HG03469 (cell line): ENCODE measurements around the gene KCNIP4.
"Not testable (repeated sequence)": the region's sequence is repeated elsewhere in the genome, so short reads cannot be mapped to it uniquely, and the experiment has no call there.

ENCODE experiments used
- ATAC-seq: cut with Tn5 transposase; IDR thresholded peaks from one replicate; pipeline ENCODE4 v1.9.1; 2021; ENCODE audit warnings: mild to moderate bottlenecking, moderate library complexity, moderate number of reproducible peaks; ENCODE audit not compliant: unreplicated experiment

KCNIP4 gene

DNA sequence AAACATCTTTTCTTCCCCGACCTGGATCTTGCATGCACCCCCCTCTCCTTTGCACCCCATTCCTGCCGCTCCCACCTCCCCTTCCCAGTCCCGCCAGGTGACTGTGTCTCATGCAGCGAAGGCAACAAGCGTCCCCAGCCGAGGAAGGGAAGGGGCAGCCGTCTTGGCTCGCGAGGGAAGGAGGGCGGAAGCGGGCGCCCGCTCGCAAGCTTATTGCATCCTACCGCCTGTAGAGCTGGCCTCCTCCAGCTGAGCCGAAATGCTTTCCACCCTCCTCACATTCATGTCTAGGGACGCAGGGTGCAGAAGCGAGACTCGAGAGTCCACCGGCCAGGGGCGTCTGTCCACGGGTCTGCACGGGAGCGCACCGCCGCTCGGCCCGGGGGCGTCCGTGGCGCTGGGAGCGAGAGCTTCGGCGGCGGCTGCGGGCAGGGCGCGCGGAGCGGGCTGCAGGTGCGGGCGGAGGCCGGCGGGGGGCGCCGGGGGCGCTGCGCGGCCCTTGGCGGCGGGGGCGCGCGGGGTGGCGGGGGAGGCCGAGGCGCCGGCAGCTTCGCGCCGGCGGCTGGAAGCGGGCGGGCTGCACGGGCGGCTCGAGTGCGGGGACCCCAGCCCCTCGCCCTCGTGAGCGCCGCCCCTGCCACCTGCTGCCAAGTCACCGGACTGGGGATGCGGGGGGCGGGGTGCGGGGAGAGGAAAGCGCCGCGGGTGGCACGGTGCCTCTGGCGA lies at the start of gene KCNIP4:
TSS of gene KCNIP4 (minus strand) at position 426 of the 726 bp plus-strand sequence.
- ATAC-seq = no peak

DNA sequence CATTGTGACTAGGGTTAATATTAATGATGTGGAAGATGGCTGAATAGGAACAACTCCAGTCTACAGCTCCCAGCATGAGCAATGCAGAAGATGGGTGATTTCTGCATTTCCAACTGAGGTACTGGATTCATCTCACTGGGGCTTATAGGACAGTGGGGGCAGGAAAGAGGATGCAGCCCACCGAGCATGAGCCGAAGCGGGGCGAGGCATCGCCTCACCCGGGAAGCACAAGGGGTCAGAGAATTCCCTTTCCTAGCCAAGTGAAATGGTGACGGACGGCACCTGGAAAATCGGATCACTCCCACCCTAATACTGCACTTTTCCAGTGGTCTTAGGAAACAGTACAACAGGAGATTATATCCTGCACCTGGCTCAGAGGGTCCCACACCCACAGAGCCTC lies 48.0 kb upstream of the KCNIP4 start:
- ATAC-seq = not testable (repeated sequence)

DNA sequence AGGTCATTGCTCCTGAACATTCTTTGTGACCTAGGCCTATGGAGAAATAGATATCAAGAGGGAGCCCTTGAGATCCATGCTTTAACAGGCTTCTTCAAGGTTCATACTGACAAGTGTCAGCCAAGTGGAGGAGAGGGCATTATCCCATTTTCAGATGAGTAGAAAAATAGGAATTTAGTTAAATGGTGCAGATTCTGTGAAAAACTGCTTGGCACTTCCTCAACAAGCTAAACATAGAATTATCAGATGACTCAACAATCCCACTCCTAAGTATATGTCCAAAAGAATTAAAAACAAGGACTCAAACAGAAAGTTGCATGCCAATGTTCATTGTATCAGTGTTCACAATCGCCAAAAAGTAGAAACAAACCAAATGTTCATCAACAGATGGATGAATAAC lies 43.8 kb upstream of the KCNIP4 start:
- no peak for ATAC-seq

DNA sequence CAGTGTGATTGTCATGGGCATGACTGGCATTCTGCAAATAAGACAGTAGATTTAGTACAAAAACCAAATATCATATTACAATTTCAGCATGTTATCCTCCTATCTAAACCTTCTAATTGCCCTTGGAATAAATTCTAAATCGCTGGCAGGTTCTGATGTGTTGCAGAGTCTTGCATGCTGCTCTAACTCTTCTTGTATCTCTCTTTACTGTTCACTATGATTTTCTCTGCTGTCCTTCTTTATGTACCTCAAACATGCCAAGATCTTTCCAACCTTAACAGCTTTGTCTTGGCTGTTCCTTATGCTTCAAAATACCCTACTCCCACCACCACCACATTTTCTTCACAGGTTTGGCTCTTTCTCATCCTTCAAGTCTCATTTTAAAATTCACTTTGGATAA lies 43.0 kb upstream of the KCNIP4 start:
- no peak for ATAC-seq

DNA sequence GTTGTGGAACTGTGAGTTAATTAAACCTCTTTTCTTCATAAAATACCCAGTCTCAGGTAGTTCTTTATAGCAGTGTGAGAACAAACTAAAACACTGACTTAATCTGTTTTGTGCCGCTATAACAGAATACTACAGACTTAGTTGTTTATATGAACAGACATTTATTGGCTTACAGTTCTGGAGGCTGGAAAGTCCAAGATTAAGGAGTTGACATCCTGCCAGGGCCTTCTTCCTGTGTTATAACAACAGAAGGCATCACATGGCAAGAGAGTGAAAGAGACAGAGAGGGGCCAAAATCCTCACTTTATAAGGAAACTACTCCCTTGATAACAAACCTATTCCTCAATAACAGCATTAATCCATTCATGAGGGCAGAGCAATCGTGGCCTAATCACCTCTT lies 42.5 kb upstream of the KCNIP4 start:
- ATAC-seq = no peak

DNA sequence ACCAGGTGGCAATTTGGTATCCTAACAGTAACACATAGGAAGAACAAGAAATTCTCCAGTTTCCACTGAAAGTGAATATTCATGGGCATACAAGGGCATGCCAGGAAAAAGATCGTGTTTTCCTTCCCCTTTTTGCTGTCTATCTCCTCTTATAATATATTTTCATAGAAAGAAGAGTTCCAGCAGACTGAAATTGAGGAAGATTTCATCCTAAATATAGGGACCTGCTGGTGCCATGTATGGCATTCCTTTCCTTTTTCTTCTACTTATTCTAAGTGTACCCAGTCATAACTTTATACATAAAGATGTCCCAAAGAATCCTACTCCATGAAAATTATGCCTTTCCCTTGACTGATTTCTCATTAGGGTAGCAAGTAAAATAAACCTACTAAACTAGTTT lies 40.8 kb upstream of the KCNIP4 start:
- no peak for ATAC-seq

DNA sequence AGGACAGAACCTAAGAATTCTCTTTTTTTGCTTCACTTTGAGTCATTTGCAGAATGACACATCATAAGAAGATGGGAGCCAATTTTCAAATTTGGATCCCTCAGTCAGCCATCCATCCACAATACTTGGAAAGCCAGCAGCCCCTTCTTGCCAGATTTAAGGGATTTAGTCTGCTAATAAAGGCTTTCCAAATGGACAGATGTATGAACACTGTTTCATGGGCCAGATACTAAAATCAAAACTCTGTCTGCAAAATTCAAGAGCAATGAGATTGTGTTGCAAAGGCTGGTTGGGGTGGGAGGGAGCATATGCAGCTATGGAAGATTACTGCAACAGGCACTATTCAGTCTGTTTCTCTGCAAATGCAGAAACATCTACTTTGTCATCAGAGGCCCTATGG lies 37.7 kb upstream of the KCNIP4 start:
- no peak for ATAC-seq

DNA sequence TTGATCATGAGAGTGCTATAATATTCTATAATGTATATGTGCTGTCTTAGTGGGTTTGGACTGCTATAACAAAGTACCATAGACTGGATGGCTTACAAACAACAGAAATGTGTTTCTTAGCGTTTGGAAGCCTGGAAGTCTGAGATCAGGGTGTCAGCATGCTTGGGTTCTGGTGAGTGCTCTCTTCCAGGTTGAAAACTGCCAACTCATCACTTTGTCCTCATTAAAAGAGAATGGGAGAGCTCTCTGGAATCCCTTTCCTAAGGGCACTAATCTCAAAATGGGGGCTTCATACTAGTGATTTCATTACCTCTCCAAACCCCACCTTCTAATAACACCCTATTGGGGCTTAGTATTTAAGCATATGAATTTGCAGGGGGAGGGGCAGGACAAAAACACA lies 33.5 kb upstream of the KCNIP4 start:
- ATAC-seq = no peak

DNA sequence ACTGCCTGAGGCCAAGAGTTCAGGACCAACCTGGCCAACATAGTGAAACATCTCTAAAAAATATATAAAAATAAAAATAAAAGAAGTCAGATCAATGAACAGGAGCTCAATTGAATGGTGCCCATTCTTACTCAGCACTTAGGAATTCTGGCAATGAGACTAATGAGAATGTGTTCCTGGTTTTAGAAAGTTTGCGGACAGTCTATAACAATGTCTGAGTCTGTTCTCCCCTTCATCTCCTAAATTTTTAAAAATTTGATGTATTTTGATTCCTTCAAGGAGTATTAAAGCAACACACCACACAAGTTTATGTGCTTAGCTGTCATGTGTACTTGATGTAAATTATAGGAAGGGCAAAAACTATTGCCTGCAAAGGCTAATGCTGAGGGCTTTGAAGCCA lies 30.6 kb upstream of the KCNIP4 start:
- no peak for ATAC-seq

DNA sequence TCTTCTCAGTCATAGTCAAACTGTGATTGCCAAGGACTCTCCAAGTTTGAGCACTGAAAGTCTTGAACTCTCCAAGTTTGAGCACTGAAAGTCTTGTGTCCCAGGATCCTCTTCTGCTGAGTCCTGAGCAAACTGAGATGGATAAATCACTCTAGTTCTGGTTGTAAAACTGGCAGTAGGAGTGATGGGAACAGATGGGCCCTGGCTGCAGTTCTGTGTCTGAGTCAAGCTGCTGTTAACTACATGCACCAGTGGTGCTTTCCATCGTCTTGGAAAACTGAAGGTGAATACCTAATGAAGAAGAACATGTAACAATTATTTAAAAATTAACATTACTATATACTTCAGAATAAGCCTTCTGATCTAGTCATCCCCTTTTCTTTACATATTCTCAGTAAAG lies 27.6 kb upstream of the KCNIP4 start:
- ATAC-seq = no peak

DNA sequence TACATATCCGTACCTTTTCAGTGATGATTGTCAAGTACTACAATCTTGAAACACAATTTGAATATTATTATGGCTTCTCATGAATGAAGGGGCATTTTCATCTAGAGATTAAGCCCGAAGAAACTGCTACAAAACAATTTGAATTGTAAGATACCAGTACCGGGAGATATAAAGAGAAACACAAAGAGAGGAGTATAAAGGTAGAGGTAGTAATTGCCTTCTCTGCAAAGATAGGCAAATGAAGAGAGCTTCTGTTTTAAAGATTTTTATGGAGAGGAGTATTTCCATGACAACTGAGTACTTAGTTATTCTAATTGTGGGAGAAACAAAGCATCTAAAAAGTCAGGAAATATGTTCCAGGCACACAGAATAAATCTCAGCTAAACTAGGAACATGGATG lies 25.3 kb upstream of the KCNIP4 start:
- ATAC-seq = no peak

DNA sequence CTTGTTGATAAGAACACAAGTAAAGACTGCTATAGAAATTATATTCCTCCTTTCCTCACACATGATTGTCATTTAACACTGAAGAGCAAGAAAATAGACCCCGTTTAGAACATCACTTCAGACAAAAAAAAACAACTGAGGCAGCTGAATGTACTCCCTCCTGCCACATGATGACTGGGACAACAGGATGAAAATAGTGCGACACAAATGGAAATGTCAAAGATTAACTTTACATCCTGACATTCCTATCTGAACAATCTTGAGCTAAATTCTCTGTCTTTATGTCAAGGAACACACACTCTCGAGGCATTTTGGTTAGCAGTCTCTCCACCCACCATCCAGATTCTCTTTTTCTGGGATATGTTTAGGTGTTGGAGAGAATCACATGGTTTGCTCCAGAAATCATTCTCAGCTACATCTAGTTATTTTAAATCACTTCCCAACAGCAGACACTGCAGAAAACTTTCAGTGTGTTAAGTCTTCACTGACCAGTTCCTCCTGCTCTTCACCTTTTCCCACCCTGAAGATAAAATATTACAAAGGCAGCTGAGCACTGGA lies 16.3 kb upstream of the KCNIP4 start:
- no peak for ATAC-seq

DNA sequence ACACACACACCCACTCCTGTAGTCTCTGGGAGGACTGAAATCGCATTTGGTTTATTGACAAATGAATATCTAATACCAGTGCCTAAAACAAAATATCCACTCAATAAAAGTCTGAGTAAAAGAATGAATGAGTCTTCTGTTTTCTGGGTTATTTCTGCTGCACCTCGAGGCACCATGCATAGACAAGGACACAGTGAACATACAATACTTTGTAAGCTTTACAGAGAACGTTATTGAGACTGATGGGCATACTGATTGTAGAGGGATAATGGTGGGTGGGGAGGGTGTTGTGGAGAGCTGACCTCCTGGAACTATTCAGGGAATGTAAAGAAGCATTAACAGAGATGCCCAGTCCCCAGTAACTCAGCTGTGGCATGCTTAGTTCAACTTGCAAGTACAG lies 14.1 kb upstream of the KCNIP4 start:
- no peak for ATAC-seq

DNA sequence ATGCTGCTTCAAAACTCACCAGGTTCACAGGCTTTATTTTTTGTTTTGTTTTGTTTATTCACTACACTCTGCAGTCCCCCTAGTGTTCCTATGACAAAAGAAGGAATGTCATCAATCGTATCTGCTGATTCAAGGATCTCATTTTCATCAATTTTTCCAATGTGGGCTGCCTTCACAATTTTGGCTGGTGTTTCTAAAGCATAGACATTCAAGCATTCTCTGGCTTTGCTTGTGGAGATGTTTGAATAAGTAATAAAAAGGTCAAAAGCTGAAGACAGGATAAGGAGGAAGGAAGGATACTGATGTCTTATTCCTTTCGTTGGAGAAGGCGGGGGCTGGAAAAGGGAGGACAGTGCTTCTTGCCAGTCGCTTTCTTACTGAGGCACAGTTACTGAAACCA lies 12.2 kb upstream of the KCNIP4 start:
- no peak for ATAC-seq

DNA sequence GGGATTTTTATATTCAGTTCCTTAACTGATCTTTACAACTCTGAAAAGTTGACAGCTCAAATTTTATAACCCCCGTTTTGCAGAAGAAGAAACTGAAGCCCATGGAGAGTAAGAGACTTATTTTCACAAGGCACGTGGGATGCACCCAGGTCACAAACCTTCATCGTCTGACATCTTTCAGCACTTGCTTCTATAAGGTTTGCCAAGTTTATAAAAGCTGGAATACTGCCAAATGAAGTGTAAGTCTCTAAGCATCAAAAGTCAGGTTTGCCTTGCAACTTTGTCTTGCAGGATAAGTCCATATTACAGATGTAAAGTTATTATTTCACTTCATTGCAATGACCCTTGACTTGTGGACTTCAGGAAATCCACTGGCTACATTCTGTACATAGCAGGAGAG lies 6.3 kb upstream of the KCNIP4 start:
- no peak for ATAC-seq

DNA sequence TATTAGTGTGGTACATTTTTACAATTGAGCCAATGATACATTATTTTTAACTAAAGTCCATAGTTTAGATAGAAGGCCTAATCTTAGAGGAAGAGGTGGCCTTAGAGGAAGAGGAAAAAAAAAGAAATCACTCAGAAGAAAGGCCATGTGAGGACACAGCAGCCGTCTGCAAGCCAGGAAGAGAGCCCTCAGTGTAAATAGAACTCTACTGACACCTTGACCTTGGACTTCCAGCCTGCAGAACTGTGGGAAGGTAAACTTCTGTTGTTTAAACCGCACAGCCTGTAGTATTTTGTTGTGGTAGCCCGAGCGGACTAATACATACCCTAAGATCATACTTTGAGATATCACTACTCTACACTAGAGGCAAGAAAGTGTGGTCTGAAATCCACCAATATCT lies 5.1 kb upstream of the KCNIP4 start:
- ATAC-seq = no peak

DNA sequence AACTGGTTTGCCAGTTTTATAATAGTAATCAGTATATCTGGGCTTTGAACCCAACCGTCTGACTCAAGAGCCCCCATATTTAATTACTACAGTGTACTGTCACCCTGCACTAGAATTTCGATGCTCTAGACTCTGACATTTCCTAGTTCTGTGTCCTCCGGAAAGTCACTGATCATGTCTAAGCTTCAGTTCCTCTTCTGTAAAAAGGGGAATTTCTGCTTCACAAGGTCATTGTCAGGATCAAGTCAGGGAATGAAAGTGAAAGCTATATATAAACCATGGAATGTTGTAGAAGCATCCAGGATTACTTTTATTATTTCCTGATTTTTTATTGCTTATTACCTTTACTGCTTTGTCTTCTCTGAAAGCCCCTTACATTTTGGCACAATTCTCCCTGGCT lies 4.0 kb upstream of the KCNIP4 start:
- no peak for ATAC-seq

DNA sequence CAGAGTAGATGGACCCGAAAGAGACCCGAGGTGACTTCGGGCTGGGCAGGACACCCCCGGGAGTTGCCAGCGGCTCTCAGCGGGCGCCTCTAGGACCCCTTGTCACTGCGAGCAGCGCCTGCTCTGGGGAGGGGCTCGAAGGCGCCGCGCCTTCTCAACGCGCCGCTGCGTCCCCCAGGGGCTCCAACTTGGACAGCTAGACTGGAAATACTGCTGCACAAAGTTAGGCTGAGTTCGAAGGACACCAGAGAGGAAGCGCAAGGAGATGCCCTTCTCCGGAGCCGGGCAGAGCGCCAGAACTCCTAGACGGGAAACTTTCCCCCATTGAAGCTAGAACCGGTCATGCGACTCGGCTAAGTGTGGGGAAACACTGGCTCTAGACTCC lies 493 bp upstream of the KCNIP4 start:
- no peak for ATAC-seq

DNA sequence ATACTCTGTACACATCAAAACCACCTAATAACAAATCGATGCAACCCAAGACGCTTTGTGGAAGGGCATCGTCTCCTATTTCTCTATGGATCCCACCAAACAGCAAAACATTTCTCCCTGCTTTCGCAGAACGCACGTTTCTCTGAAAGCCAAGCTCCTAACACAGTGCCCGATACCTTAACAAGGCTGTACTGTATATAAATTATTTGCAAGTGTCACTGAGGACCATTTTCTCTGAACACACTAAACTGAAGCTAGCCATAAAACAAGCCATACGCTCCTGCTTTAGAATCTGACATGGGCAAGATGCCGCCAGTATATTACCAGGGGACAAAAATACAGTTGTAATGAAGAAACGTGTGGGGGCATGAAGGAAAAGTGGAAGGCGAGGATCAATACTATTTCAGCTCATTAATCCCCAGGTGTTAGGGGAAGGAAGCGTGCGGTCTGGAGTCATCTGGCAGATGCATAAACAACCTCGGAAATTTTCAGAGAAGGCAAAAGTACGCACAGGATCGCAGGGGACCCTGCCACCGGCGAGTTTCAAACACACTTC lies 703 bp downstream of the KCNIP4 start:
- ATAC-seq = no peak

DNA sequence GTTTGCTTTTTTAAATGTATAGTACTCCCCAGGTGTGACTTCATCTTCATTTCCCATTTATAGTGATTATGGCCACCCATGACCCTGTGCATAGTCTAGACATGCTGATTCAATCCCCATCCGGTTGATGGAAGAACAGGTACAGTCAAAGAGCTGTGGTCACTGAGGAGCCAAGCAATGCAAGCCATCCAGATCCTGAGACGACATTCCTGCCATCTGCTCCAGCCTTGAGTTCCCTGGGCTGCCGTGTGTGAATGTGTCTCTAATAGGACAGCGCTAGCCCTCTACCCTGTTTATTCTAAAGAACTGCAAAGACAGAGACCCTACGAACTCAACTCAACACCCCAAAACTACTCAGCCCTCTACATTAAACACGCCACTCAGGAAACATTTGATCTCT lies 1.7 kb downstream of the KCNIP4 start:
- no peak for ATAC-seq

DNA sequence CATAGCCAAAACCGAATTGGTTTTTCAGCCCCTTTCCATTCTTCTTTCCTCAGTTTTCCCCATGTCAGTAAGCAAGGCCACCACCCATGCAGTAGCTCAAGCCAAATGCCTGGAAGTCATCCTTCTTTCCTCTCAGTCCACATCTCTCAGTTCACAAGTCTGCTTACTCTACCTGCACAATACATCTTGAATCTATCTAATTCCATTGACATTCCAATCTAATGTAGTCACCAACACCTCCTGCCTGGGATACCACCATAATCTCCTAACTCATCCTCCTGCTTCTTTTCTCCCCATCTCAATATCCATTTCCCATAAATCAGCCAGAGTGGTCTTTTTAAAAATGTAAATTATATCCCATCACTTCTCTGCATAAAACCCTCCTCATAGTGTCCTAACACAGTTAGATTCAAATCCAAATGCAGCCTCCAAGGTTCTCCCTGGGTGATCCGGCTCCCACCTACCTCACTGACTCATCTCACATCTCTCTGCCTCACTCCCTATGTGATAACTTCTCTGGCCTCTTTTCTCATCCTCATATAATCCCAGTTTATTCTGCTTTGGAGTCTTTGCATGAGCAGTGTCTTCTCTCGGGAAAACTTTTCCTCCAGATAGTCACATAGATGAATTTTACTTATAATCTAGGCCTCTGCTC lies 26.9 kb downstream of the KCNIP4 start:
- ATAC-seq = no peak

DNA sequence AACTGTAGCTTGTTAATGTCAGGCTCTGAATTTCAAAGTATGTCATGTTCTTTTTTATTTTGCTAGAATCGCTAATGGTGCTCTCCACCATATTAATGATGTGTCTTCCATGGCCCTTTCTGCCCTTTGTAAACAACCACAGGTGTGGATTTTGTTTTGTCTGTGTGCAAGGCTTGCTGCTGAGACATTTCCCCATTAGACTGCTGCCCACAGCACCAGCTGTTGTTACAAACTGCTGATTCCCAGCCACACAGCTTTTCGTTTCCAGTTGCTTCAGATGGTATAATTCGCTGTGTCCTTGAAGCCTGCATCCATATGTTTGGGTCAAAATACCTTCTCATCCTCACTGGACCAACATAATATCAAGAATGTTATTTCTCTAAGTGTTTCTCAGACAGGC lies 32.8 kb downstream of the KCNIP4 start:
- ATAC-seq = no peak
